Omental fat pad (tissue), 4 donors: ENCODE results near the gene ACYP2. TPM values are rescaled to one million over a fixed set of nuclear protein-coding genes. Genes with fewer than 3 reads are reported as not detected.
"Not testable (repeated sequence)": the region's sequence is repeated elsewhere in the genome, so short reads cannot be mapped to it uniquely, and the experiment has no call there.

ENCODE experiments used
- ATAC-seq: fragments of 150-250 bp; one replicate; pipeline ENCODE4 v1.9.1; 2016; ENCODE audit warnings: mild to moderate bottlenecking, moderate library complexity; ENCODE audit not compliant: low FRiP score
- DNase-seq: peaks from one replicate; pipeline ENCODE4 v3.0.0-alpha.2; 2019; ENCODE audit warnings: low spot score
- CTCF ChIP-seq, 3 donors: fragments of 450-650 bp; IDR thresholded peaks; one replicate each; pipeline ENCODE4 v1.5.1; 2016 to 2017; ENCODE audit warnings: antibody characterized with exemption in 3 of 3, mild to moderate bottlenecking in 3 of 3, moderate library complexity in 2 of 3
- total RNA-seq, 4 donors: library from RNA; depleted of rRNA; stranded (reverse); fragments of >200 nt; gene quantifications; one replicate each; pipeline ENCODE4 v1.1.0, GENCODE V29; 2016

ACYP2 gene
- total RNA-seq, 4 donors from 2014 or later = 15.1 to 20.0 (median 18.2) TPM

GRCh38 chr2:54122939-54123338 is 7.5 kb downstream of the ACYP2 start:
- TF ChIP-seq CTCF (IDR thresholded peaks at IDR 0.05) = no peak
- no peak for DNase-seq
- ATAC-seq = no peak

GRCh38 chr2:54127174-54127573 is 11.8 kb downstream of the ACYP2 start:
- ATAC-seq, DNase-seq: not testable (repeated sequence)

- DNase-seq = no peak
- ATAC-seq = no peak
- TF ChIP-seq CTCF (IDR thresholded peaks at IDR 0.05) = no peak
Measured at GRCh38 chr2:54133056-54133455, 17.6 kb downstream of the ACYP2 start.

- DNase-seq = no peak
- no peak for TF ChIP-seq CTCF (IDR thresholded peaks at IDR 0.05)
- no peak for ATAC-seq
Measured at GRCh38 chr2:54139210-54139609, 23.8 kb downstream of the ACYP2 start.

GRCh38 chr2:54143780-54144179 is 28.4 kb downstream of the ACYP2 start:
- DNase-seq (no peak), ATAC-seq (no peak)
- TF ChIP-seq CTCF (IDR thresholded peaks at IDR 0.05) = no peak

GRCh38 chr2:54148391-54148790 is 33.0 kb downstream of the ACYP2 start:
- no peak for DNase-seq
- TF ChIP-seq CTCF (IDR thresholded peaks at IDR 0.05) = no peak
- no peak for ATAC-seq

- DNase-seq = no peak
- no peak for ATAC-seq
- no peak for TF ChIP-seq CTCF (IDR thresholded peaks at IDR 0.05)
Measured at GRCh38 chr2:54149638-54150441, 34.4 kb downstream of the ACYP2 start.
